OCI-LY7 (cell line): ENCODE data around the gene PCED1B. TPM values are rescaled to one million over a fixed set of nuclear protein-coding genes. Genes with fewer than 3 reads are reported as not detected.

Experiments
- BruUV-seq: library from RNA; stranded (reverse); fragments of 400-500 nt; replicated peaks from 2 replicates; lab custom pipeline; 2021; lab: Mats Ljungman, UMichigan
- CTCF ChIA-PET: fragments of 300-600 bp; sonication (Branson Sonifier 250); formaldehyde crosslinking; loops from one replicate; lab custom pipeline; 2022; ENCODE audit warnings: antibody characterized with exemption; ENCODE audit not compliant: unreplicated experiment; lab: Charles Lee
- POLR2A ChIA-PET: fragments of 300-600 bp; sonication (Branson Sonifier 250); formaldehyde crosslinking; loops from one replicate; lab custom pipeline; 2022; ENCODE audit warnings: antibody characterized with exemption; lab: Charles Lee
- DNase-seq: peaks from one replicate; pipeline ENCODE4 v3.0.0-alpha.2; 2015; ENCODE audit warnings: low spot score
- H2AFZ ChIP-seq: fragments of 200-600 bp; sonication (generic), shearing (Covaris generic); 2 replicates; pipeline ENCODE4 v1.6.1; 2014; ENCODE audit warnings: mild to moderate bottlenecking, antibody characterized with exemption, low read length, moderate library complexity
- H3K27ac ChIP-seq: fragments of 200-600 bp; sonication (generic); 2 replicates; pipeline ENCODE4 v1.5.1; 2014; ENCODE audit warnings: mixed run types, low read depth, mild to moderate bottlenecking, moderate library complexity, low read length, inconsistent platforms; ENCODE audit not compliant: poor library complexity, severe bottlenecking
- H3K36me3 ChIP-seq: fragments of 200-600 bp; sonication (generic); 2 replicates; pipeline ENCODE4 v1.6.1; 2014; ENCODE audit warnings: mild to moderate bottlenecking, antibody characterized with exemption, low read length, moderate library complexity, mixed read lengths; ENCODE audit not compliant: insufficient read depth
- H3K4me1 ChIP-seq: fragments of 200-600 bp; sonication (generic); 2 replicates; pipeline ENCODE4 v1.5.1; 2014; ENCODE audit warnings: mild to moderate bottlenecking, low read length; ENCODE audit not compliant: insufficient read depth, poor library complexity, severe bottlenecking
- H3K4me2 ChIP-seq: fragments of 200-600 bp; sonication (generic); 2 replicates; pipeline ENCODE4 v1.6.1; 2014; ENCODE audit warnings: mild to moderate bottlenecking, low read length
- H3K4me3 ChIP-seq: fragments of 200-600 bp; sonication (generic); 2 replicates; pipeline ENCODE4 v1.5.1; 2014; ENCODE audit warnings: mild to moderate bottlenecking, low read depth, low read length; ENCODE audit not compliant: poor library complexity, severe bottlenecking
- H3K79me2 ChIP-seq: fragments of 200-600 bp; sonication (generic); 2 replicates; pipeline ENCODE4 v1.6.1; 2016; ENCODE audit warnings: low read depth, mild to moderate bottlenecking, low read length, moderate library complexity, mixed read lengths; ENCODE audit not compliant: insufficient read depth
- H3K9me2 ChIP-seq: fragments of 200-600 bp; sonication (generic); 2 replicates; pipeline ENCODE4 v1.6.1; 2016; ENCODE audit warnings: mild to moderate bottlenecking, low read length, mixed read lengths; ENCODE audit not compliant: insufficient read depth
- H3K9me3 ChIP-seq: fragments of 200-600 bp; sonication (generic); 2 replicates; pipeline ENCODE4 v1.6.1; 2014; ENCODE audit warnings: mild to moderate bottlenecking, mixed run types, low read length, mixed read lengths
- H4K20me1 ChIP-seq: fragments of 200-600 bp; sonication (generic); 2 replicates; pipeline ENCODE4 v1.6.1; 2014; ENCODE audit warnings: mild to moderate bottlenecking, antibody characterized with exemption, low read length, moderate library complexity, mixed read lengths; ENCODE audit not compliant: insufficient read depth
- CTCF ChIP-seq: fragments of 200-600 bp; sonication (generic); conservative IDR thresholded peaks from 2 replicates; pipeline ENCODE4 v1.5.1; 2014; ENCODE audit warnings: mild to moderate bottlenecking, antibody characterized with exemption, low read length, moderate library complexity, mixed read lengths
- EZH2phosphoT487 ChIP-seq: fragments of 200-600 bp; sonication (generic); IDR thresholded peaks from 2 replicates; pipeline ENCODE4 v1.6.1; 2018; ENCODE audit warnings: low read depth, borderline replicate concordance, mild to moderate bottlenecking, mixed run types, antibody characterized with exemption, low read length, moderate library complexity, mixed read lengths
- intact Hi-C: fragments of 100-400 bp; cut with micrococcal nuclease; formaldehyde crosslinking; loops from one replicate; pipeline ENCODE4 v1.10.0; 2022; ENCODE audit not compliant: unreplicated experiment
- total RNA-seq, 2 experiments: library from RNA; depleted of rRNA in 1 of 2; stranded (reverse); fragments of >200 nt in 1 of 2; shearing (Covaris generic) in 1 of 2; gene quantifications; 2 replicates each; pipeline ENCODE4 v1.2.3, GENCODE V29; 2014 to 2022

The PCED1B gene
- total RNA-seq, 2 experiments from 2014 or later: 8.4 to 24.3 TPM

GRCh38 chr12:47107446-47107845 is 28.0 kb downstream of the PCED1B start:
- BruUV-seq: no TSS peak
- H2AFZ ChIP-seq: no peak overlapping the region
- TF ChIP-seq CTCF: no peak
- TF ChIP-seq EZH2phosphoT487: no peak
- no peak overlapping the region for H3K4me2 ChIP-seq
- H3K9me2 ChIP-seq: no peaks in the 10 kb centered on the region
- DNase-seq: no peak
- no peaks in the 10 kb centered on the region for H3K79me2 ChIP-seq
- no peaks in the 10 kb centered on the region for H4K20me1 ChIP-seq
- H3K36me3 ChIP-seq: no peaks in the 10 kb centered on the region
- no peaks in the 10 kb centered on the region for H3K4me1 ChIP-seq
- H3K9me3 ChIP-seq: no peaks in the 10 kb centered on the region
- no peak overlapping the region for H3K27ac ChIP-seq
- CTCF ChIA-PET: no interaction called here
- intact Hi-C loops: no loop called here
- no peak overlapping the region for H3K4me3 ChIP-seq
- POLR2A ChIA-PET: no interaction called here

GRCh38 chr12:47107926-47108325 is 28.5 kb downstream of the PCED1B start:
- no peaks in the 10 kb centered on the region for H4K20me1 ChIP-seq
- intact Hi-C loops: no loop called here
- no peaks in the 10 kb centered on the region for H3K79me2 ChIP-seq
- H3K9me2 ChIP-seq: no peaks in the 10 kb centered on the region
- H3K4me2 ChIP-seq: no peak overlapping the region
- ChIA-PET CTCF (no interaction called here), POLR2A (no interaction called here)
- H3K4me1 ChIP-seq: no peaks in the 10 kb centered on the region
- DNase-seq: no peak
- no peak for TF ChIP-seq EZH2phosphoT487
- no peak for TF ChIP-seq CTCF
- H3K36me3 ChIP-seq: no peaks in the 10 kb centered on the region
- no peak overlapping the region for H3K27ac ChIP-seq
- H2AFZ ChIP-seq: no peak overlapping the region
- H3K4me3 ChIP-seq: no peak overlapping the region
- no TSS peak for BruUV-seq
- no peaks in the 10 kb centered on the region for H3K9me3 ChIP-seq

DNA sequence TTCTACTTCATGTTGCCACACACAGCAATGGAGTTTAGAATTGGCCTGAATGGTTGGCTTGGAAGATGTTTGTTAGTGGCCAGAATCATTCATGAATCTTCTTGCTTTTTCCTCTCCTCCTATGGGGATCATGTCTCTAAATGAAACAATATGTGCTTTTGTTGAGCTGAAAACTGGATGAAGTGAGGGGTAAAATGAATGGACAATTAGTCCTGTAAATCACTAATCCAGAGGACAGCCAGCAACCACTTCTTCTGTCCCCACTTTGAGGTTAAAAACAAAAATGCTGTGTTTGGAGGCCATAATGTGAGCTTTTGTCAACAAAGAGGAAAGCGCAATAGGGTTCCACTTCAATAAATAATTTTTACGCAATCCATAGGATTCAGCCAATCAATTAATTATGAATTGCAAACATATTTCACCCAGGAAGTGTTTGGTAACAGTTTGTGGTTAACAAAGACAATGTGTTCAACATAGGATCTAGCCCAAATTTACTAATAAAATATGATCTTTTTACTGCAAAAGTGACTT is 30.7 kb downstream of the PCED1B start:
- TF ChIP-seq CTCF (no peak), EZH2phosphoT487 (no peak)
- no peak overlapping the region for H3K4me2 ChIP-seq
- H3K4me1 ChIP-seq: no peaks in the 10 kb centered on the region
- CTCF ChIA-PET: no interaction called here
- H3K27ac ChIP-seq: no peak overlapping the region
- intact Hi-C loops: no loop called here
- H3K4me3 ChIP-seq: no peak overlapping the region
- H3K9me3 ChIP-seq: no peaks in the 10 kb centered on the region
- no peaks in the 10 kb centered on the region for H3K36me3 ChIP-seq
- no peaks in the 10 kb centered on the region for H3K9me2 ChIP-seq
- H4K20me1 ChIP-seq: no peaks in the 10 kb centered on the region
- DNase-seq: no peak
- H2AFZ ChIP-seq: no peak overlapping the region
- BruUV-seq: no TSS peak
- POLR2A ChIA-PET: interaction anchor here (0.9 kb wide), 1 partner anchor 19 kb away, joined by 3 read pairs; no protein-coding TSS in a partner anchor
- H3K79me2 ChIP-seq: no peaks in the 10 kb centered on the region
